Mucosa of descending colon (tissue), 3 donors: ENCODE results near the gene CACNB2. TPM values are rescaled to one million over a fixed set of nuclear protein-coding genes. Genes with fewer than 3 reads are reported as not detected.

Source experiments
- ATAC-seq: fragments of 200-7000 bp; cut with Tn5 transposase; one replicate; pipeline ENCODE4 v1.9.1; 2020; ENCODE audit warnings: mild to moderate bottlenecking, moderate library complexity
- DNase-seq, 3 donors: peaks; one replicate each; pipeline ENCODE4 v3.0.0-alpha.2; 2020
- H3K36me3 ChIP-seq: fragments of 200-600 bp; one replicate; pipeline ENCODE4 v1.8.0; 2021; ENCODE audit warnings: low read depth, mild to moderate bottlenecking
- H3K4me1 ChIP-seq: fragments of 200-600 bp; one replicate; pipeline ENCODE4 v1.8.0; 2021; ENCODE audit warnings: low read depth, mild to moderate bottlenecking
- H3K4me3 ChIP-seq: fragments of 200-600 bp; one replicate; pipeline ENCODE4 v1.8.0; 2021; ENCODE audit warnings: mild to moderate bottlenecking
- H3K9me3 ChIP-seq: fragments of 200-600 bp; one replicate; pipeline ENCODE4 v1.8.0; 2021; ENCODE audit warnings: mild to moderate bottlenecking
- CTCF ChIP-seq: fragments of 200-600 bp; IDR thresholded peaks from one replicate; pipeline ENCODE4 v1.8.0; 2022; ENCODE audit warnings: antibody characterized with exemption, mild to moderate bottlenecking
- intact Hi-C, 2 donors: fragments of 100-400 bp; cut with DNase I in 1 of 2; cut with micrococcal nuclease in 1 of 2; formaldehyde crosslinking; loops; one replicate each; pipeline versions ENCODE4 v1.11.0 to v1.11.1; 2022; cut with DNase I, micrococcal nuclease
- total RNA-seq, 3 donors: library from RNA; stranded (reverse); fragmentation: NEBNext Ultra II Directional in 2 of 3; extraction: Animal tissue kit (Norgen Biotek cat#: 25700) in 2 of 3; gene quantifications; one replicate each; pipeline versions ENCODE4 v1.2.1 to v1.2.4, GENCODE V29; 2021 to 2023
- donor health status: DM: no; HTN: no; CAD: no; lungs with moderate emphysema.
- donor health status: DM: no; HTN: no; CAD: no.
- donor health status: DM: no; HTN: yes; CAD: no.

The CACNB2 gene
- total RNA-seq, 3 donors from 2014 or later = 13.6 to 26.2 (median 19.8) TPM

- TF ChIP-seq CTCF = no peak
- H3K36me3 ChIP-seq = no peaks in the 10 kb centered on the region
- intact Hi-C loops = no loop called here
- H3K9me3 ChIP-seq = no peaks in the 10 kb centered on the region
- no peaks in the 10 kb centered on the region for H3K4me1 ChIP-seq
- H3K4me3 ChIP-seq = no peak overlapping the region
- DNase-seq = no peak
- ATAC-seq = no peak
These were observed 277.8 kb downstream of the CACNB2 start for GRCh38 chr10:18417950-18418527.

GRCh38 chr10:18418541-18419215, 278.5 kb downstream of the CACNB2 start:
- no peaks in the 10 kb centered on the region for H3K4me1 ChIP-seq
- H3K4me3 ChIP-seq = no peak overlapping the region
- H3K9me3 ChIP-seq = no peaks in the 10 kb centered on the region
- intact Hi-C loops = no loop called here
- DNase-seq = no peak
- ATAC-seq = no peak
- H3K36me3 ChIP-seq = no peaks in the 10 kb centered on the region
- TF ChIP-seq CTCF = no peak

GRCh38 chr10:18419945-18420344, 279.7 kb downstream of the CACNB2 start:
- Histone ChIP-seq H3K9me3 (no peaks in the 10 kb centered on the region), H3K4me1 (peaks cover 5% of the 10 kb centered on the region), H3K4me3 (no peak overlapping the region), H3K36me3 (no peaks in the 10 kb centered on the region)
- DNase-seq (no peak), ATAC-seq (no peak)
- intact Hi-C loops = no loop called here
- TF ChIP-seq CTCF = no peak

DNA sequence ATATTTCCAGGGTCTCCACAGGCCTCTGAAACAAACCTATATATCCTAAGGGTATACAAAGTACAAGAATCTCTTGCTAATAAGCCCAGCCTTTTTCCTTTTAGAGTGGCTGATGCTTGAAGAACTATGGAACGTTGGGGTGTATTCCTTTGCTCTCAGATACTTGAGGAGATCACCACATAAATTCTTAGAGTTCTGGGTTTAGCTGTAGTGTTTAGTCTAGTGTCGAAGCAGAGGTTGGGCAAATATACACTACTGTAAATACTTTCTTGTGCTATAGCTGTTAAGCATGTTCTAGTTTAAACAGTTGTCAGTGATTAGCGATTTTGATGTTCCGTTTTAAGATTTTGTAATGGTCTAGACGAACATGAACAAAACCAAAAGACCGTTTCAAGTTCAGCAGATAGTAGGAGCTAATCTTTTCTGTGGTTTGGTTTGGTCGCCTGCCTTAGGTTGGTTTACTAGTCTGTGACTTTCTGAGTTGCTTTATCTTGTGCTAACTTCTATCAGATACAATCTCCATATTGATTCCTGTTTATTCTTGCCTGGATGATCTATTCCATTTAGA, 281.6 kb downstream of the CACNB2 start:
- Histone ChIP-seq H3K9me3 (no peaks in the 10 kb centered on the region), H3K4me3 (no peak overlapping the region), H3K36me3 (no peaks in the 10 kb centered on the region), H3K4me1 (peaks cover 5% of the 10 kb centered on the region)
- intact Hi-C loops = no loop called here
- ATAC-seq (no peak), DNase-seq (no peak)
- TF ChIP-seq CTCF = no peak

- ATAC-seq = no peak
- H3K4me3 ChIP-seq = no peak overlapping the region
- H3K4me1 ChIP-seq = peaks cover 5% of the 10 kb centered on the region
- H3K36me3 ChIP-seq = no peaks in the 10 kb centered on the region
- intact Hi-C loops = no loop called here
- no peaks in the 10 kb centered on the region for H3K9me3 ChIP-seq
- DNase-seq = no peak
- TF ChIP-seq CTCF = no peak
These were observed 282.9 kb downstream of the CACNB2 start for GRCh38 chr10:18423058-18423637.
